NB4 (cell line): Measurements from ENCODE around the gene ARL5C.

ENCODE experiments used
- DNase-seq: peaks from one replicate; pipeline ENCODE4 v3.0.0; 2010; ENCODE audit warnings: low read depth
- H3K4me3 ChIP-seq: one replicate; pipeline ENCODE4 v1.5.1; 2011; ENCODE audit warnings: mild to moderate bottlenecking, low read depth, low read length, moderate library complexity
- MYC ChIP-seq: IDR thresholded peaks from 2 replicates; pipeline ENCODE4 v1.6.1; 2011; ENCODE audit warnings: low read depth, low read length
- POLR2A ChIP-seq: IDR thresholded peaks from 2 replicates; pipeline ENCODE4 v1.6.1; 2011; ENCODE audit warnings: mild to moderate bottlenecking; ENCODE audit not compliant: insufficient read length; ENCODE audit errors: extremely low read depth
- TF ChIP-seq, protein P1 (sequence below): IDR thresholded peaks from one replicate; pipeline ENCODE4 v1.5.1; 2012; ENCODE audit warnings: low read depth, low read length
- TF ChIP-seq, protein P2 (sequence below): IDR thresholded peaks from 2 replicates; pipeline ENCODE4 v1.6.1; 2011; ENCODE audit warnings: low read depth, low read length

ARL5C gene

DNA sequence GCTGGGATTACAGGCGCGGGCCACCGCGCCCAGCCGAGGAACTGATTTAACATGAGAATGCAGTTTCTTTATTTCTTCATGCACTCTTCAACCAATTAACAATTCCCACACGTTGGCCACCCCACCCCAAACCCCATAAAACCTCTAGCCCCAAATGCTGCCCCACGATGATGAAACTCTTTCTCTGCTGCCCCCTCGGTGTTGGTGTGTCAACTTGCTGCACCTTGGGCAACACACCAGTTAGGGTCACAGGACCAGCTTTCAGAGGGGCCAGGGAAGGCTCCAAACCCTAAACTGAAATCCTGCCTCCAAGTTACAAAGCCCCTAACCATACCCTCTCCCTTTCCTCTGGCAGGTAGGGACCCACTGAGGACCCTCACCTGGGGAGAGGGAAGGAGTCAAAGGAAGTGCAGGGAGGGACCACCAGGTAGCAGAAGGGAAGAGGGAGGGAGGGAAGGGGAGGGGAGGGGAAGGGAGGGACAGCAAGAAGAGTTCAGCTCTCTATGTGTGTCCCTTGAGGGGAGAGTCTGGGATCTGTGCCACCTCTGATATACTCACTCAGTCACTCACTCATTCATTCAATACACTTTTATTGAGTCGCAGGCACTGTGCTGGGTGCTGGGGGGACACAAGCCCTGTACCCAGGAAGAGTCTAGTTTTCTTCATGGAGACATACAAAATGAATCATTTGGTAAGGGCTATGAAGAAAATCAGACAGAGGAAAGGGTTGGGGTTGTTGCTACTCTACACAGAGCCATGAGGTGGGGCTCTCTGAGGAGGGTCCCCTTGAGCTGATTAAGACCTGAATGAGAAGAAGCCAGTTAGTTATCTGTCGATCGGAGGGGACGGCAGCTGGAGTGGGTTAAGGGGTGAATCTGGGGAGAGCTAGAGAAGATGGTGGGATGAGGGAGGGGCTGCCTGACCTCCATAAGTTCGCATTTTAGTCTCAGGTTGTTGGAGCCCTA lies 18.5 kb downstream of the ARL5C start:
- TF ChIP-seq, protein P1, sequence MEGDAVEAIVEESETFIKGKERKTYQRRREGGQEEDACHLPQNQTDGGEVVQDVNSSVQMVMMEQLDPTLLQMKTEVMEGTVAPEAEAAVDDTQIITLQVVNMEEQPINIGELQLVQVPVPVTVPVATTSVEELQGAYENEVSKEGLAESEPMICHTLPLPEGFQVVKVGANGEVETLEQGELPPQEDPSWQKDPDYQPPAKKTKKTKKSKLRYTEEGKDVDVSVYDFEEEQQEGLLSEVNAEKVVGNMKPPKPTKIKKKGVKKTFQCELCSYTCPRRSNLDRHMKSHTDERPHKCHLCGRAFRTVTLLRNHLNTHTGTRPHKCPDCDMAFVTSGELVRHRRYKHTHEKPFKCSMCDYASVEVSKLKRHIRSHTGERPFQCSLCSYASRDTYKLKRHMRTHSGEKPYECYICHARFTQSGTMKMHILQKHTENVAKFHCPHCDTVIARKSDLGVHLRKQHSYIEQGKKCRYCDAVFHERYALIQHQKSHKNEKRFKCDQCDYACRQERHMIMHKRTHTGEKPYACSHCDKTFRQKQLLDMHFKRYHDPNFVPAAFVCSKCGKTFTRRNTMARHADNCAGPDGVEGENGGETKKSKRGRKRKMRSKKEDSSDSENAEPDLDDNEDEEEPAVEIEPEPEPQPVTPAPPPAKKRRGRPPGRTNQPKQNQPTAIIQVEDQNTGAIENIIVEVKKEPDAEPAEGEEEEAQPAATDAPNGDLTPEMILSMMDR = no peak
- no peak for TF ChIP-seq MYC
- H3K4me3 ChIP-seq = no peak overlapping the region
- DNase-seq = peak; percentile 50

DNA sequence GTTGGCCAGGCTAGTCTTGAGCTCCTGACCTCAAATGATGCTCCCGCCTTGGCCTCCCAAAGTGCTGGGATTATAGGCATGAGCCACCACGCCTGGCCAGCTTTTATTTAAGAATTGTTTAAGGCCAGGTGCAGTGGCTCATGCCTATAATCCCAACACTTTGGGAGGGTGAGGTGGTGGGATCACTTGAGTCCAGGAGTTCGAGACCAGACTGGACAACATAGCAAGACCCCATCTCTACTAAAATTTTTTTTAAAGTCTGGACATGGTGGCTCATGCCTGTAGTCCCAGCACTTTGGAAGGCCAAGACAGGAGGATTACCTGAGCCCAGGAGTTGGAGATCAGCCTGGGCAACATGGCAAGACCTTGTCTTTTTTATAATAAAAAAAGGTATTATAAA lies 19.7 kb downstream of the ARL5C start:
- TF ChIP-seq POLR2A (no peak), MYC (no peak)
- TF ChIP-seq, protein P2, sequence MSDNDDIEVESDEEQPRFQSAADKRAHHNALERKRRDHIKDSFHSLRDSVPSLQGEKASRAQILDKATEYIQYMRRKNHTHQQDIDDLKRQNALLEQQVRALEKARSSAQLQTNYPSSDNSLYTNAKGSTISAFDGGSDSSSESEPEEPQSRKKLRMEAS = no peak
- TF ChIP-seq, protein P1 = no peak
- H3K4me3 ChIP-seq = no peak overlapping the region
- no peak for DNase-seq

DNA sequence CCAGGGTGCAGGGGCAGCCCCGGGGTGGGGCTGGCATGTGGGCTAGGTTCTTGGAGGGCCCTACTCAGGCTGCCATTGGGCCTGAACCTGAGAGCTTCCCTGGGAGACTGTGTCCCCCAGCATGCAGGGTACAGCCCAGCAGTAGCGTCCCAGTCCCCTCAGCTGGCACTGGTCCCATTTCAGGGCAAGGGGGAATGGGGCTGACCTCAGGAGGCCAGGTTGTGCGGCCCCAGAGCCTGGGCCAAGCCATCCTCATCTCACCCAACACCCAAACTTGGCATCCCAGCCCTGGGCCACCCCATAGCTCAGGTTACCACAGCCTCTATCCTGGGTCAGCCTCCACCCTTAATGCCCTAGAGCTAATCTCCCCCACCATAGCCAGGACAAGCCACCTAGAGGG lies 20.8 kb downstream of the ARL5C start:
- no peak for DNase-seq
- no peak overlapping the region for H3K4me3 ChIP-seq
- TF ChIP-seq POLR2A (no peak), MYC (no peak)
- TF ChIP-seq, protein P2 = no peak
- TF ChIP-seq, protein P1 = no peak

DNA sequence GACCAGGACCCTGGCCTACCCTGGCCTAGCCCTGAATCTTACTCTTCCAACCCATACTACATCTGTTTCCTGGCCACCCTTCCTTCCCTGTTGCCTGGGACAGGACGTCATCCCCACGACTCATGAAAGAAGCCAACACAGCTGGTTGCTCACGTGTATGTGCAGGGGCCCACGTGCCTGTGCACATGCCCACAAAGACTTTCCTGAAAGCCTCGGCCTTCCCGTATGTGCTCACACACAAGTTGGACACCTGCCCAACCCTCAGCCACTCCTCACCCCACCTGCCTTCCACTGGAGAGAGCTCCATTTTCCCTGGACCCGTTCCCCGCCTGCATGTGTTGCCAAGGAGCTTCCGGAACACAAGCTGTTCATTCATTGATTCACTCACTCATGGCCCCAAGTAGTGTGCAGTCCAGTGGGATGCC lies 21.5 kb downstream of the ARL5C start:
- H3K4me3 ChIP-seq = no peak overlapping the region
- TF ChIP-seq, protein P1 = no peak
- TF ChIP-seq POLR2A (no peak), MYC (no peak)
- TF ChIP-seq, protein P2 = no peak
- no peak for DNase-seq

DNA sequence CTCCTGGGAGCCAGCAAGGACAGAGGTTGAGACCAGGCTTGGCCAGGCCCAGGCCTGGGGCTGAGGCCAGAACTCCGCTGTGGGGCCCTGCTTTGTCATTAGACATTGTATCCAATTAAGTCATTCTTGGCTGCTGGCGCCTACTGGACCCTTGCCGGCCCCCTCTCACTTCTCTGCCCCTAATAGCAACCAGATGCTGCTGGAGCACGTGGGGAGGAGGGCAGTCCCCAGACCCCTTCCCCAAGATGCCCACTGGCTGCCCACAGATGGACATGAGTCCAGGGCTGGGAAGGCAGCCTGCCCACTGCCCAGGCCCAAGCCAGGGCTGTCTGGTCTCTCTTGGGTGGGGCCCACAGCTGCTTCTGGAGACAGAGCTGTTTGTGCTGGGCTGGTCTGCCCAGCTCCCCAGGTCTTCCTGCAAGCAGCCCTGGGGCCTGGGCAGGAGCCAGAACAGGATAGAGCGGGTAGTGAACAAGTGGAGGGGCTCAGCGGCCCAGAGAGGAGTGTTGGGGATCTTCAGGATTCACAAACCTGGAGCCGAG lies 22.3 kb downstream of the ARL5C start:
- TF ChIP-seq, protein P1 = no peak
- TF ChIP-seq, protein P2 = no peak
- no peak for TF ChIP-seq MYC
- TF ChIP-seq POLR2A = no peak
- no peak for DNase-seq
- no peak overlapping the region for H3K4me3 ChIP-seq
